ENCODE results near the gene ADIRF.
"Not testable (repeated sequence)": the region's sequence is repeated elsewhere in the genome, so short reads cannot be mapped to it uniquely, and the experiment has no call there.

ADIRF gene

GRCh38 chr10:86952106-86952505, 16.2 kb upstream of the ADIRF start:
- Mint-ChIP-seq H3K9me3 (peaks cover 27% of the 10 kb centered on the region), H3K27me3 (ENCODE audit: low read depth) (peaks cover 7% of the 10 kb centered on the region), H3K4me3 (no peak overlapping the region), H3K36me3 (ENCODE audit: low read depth) (peaks cover 9% of the 10 kb centered on the region), H3K4me1 (peaks cover 27% of the 10 kb centered on the region), H3K27ac (peak overlapping the region; percentile 33 to 98 (median 69))
- TF ChIP-seq CTCF (IDR thresholded peaks at IDR 0.05; ENCODE audit: unreplicated experiment in 3 of 3): no peak

DNA sequence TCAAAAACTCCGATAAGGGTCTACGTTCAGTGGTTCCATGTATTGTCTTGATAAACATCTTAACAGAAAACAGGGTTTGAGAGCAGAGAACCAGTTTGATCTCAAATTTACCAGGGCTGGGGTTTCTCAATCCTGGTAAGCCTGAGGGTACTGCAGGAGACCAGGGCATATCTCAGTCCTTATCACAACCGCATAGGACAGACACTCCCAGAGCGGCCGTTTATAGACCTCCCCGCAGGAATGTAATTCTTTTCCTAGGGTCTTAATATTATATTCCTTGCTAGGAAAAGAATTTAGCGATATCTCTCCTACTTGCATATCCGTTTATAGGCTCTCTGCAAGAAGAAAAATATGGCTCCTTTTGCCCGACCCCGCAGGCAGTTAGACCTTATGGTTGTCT, 15.6 kb upstream of the ADIRF start:
- not testable (repeated sequence) for H3K4me3 Mint-ChIP-seq; H3K27me3 Mint-ChIP-seq (ENCODE audit: low read depth); H3K36me3 Mint-ChIP-seq (ENCODE audit: low read depth)
- Mint-ChIP-seq H3K27ac (peak overlapping the region in 1 of 3 experiments; percentile 98), H3K9me3 (peaks cover 27% of the 10 kb centered on the region), H3K4me1 (peaks cover 32% of the 10 kb centered on the region)

GRCh38 chr10:86953747-86954680, 14.3 kb upstream of the ADIRF start:
- peaks cover 3% of the 10 kb centered on the region for H3K27me3 Mint-ChIP-seq (ENCODE audit: low read depth)
- H3K4me3 Mint-ChIP-seq: peak overlapping the region; percentile 50 to 74 (median 53)
- peak overlapping the region; percentile 96 to 98 (median 98) for H3K27ac Mint-ChIP-seq
- H3K36me3 Mint-ChIP-seq (ENCODE audit: low read depth): peaks cover 9% of the 10 kb centered on the region
- TF ChIP-seq CTCF (IDR thresholded peaks at IDR 0.05; ENCODE audit: unreplicated experiment in 3 of 3): no peak
- H3K4me1 Mint-ChIP-seq: peaks cover 38% of the 10 kb centered on the region
- peaks cover 20% of the 10 kb centered on the region for H3K9me3 Mint-ChIP-seq

GRCh38 chr10:86954681-86955500, 13.4 kb upstream of the ADIRF start:
- no peak for TF ChIP-seq CTCF (IDR thresholded peaks at IDR 0.05; ENCODE audit: unreplicated experiment in 3 of 3)
- Mint-ChIP-seq H3K9me3 (peaks cover 20% of the 10 kb centered on the region), H3K4me1 (peaks cover 43% of the 10 kb centered on the region), H3K27me3 (ENCODE audit: low read depth) (peaks cover 3% of the 10 kb centered on the region), H3K4me3 (peak overlapping the region; percentile 50 to 74 (median 53)), H3K27ac (peak overlapping the region; percentile 96 to 98 (median 98)), H3K36me3 (ENCODE audit: low read depth) (peaks cover 9% of the 10 kb centered on the region)

DNA sequence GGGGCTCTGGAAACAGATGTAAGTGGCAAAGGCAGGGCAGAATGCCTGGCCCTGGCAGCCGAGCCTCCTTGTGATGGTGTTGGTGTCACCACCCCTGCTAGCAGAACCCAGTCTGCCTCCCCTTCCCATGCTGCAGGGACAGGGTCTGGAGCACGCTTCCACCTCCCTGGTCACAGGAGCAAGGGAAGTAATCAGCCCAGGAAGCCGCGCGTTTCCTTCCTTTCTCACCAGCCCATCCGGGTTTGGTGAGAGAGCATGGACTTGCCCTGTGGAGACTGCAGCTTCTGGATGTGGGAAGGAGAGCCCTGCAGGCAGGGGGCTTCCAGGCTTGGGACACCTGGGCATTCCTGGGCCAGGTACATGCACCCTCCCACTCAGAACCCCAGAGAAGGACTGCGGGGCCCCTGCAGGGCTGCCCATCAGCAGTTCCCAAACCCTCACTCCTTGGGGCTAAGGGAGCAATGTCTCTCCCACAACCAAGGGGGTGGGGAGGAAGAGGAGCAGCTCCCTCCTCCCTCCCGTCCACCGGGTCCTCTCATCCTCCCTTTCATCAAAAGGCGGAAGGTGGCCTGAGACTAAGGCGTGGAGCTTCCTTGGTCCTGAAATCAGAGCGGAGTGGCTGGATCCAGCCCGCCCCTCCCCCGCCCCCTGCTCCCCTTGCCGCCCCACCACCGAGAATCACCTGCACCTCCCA, 12.6 kb upstream of the ADIRF start:
- Mint-ChIP-seq H3K9me3 (peaks cover 15% of the 10 kb centered on the region), H3K27me3 (ENCODE audit: low read depth) (peaks cover 3% of the 10 kb centered on the region), H3K4me1 (peaks cover 43% of the 10 kb centered on the region), H3K27ac (peak overlapping the region; percentile 96 to 98 (median 98)), H3K36me3 (ENCODE audit: low read depth) (peaks cover 6% of the 10 kb centered on the region), H3K4me3 (peak overlapping the region in 2 of 3 experiments; percentile 40 to 45)
- TF ChIP-seq CTCF (IDR thresholded peaks at IDR 0.05; ENCODE audit: unreplicated experiment in 3 of 3): no peak

All from nephron (organoid).